Daoy (cell line): ENCODE measurements around the gene B3GNT2. TPM values are rescaled to one million over a fixed set of nuclear protein-coding genes. Genes with fewer than 3 reads are reported as not detected.
A peak's percentile ranks its signal among the peaks of the same experiment; 100 is the strongest.
"Not testable (repeated sequence)": the region's sequence is repeated elsewhere in the genome, so short reads cannot be mapped to it uniquely, and the experiment has no call there.

ENCODE experiments used
- DNase-seq: peaks from one replicate; pipeline ENCODE4 v3.0.0-alpha.2; 2015; ENCODE audit warnings: low read depth
- total RNA-seq: library from RNA; depleted of rRNA; stranded (reverse); fragments of >200 nt; shearing (Covaris generic); gene quantifications from 2 replicates; pipeline ENCODE4 v1.2.3, GENCODE V29; 2014; rRNA removed

B3GNT2 gene, protein sequence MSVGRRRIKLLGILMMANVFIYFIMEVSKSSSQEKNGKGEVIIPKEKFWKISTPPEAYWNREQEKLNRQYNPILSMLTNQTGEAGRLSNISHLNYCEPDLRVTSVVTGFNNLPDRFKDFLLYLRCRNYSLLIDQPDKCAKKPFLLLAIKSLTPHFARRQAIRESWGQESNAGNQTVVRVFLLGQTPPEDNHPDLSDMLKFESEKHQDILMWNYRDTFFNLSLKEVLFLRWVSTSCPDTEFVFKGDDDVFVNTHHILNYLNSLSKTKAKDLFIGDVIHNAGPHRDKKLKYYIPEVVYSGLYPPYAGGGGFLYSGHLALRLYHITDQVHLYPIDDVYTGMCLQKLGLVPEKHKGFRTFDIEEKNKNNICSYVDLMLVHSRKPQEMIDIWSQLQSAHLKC
- total RNA-seq = 17.8 and 20.0 TPM in 2 replicates

DNA sequence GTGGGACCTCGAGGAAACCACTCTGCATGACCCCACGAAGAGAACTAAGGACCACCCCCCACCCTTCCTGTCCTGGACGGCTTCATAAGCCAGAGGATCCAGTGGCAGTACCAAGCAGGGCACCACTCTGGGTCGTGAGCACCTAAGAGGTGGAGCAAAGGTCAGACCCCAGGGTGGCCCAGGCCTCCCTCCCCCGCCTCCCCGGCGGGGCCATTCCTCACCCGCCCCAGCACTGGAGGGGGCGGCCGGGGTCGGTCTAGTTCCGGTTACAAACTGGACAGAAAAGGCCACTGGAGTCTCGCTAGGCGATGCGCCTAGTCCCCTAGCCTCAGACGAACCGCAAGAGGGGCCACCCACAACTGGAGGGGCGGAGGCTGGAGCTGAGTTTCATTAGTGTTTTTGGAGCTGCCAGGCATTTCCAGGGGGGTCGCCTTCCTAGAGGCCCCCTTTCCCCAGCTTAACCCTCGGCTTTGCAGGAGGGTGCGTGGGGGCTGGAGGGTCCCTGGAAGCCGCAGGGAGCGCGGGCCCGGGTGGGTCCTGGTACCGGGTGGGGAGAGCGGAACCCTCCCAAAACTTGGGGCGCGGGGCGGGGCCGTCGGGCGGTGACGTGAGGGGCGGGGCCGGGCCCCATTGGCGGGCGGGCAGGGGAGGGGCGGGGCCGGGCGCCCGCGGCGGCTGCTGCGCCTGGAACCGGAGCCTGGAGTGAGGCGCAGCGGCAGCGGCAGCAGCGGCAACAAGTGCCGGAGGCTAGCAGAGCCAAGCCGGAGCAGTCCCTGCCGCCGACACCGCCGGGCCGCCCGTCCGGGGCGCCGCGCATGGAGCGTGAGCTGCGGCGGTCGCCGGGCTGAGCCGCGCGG lies at the start of gene B3GNT2:
B3GNT2 (plus strand) TSS at position 695 of the 857 bp plus-strand sequence. CDS start 26,106 bp downstream, outside the sequence.
- peak; percentile 86 for DNase-seq

DNA sequence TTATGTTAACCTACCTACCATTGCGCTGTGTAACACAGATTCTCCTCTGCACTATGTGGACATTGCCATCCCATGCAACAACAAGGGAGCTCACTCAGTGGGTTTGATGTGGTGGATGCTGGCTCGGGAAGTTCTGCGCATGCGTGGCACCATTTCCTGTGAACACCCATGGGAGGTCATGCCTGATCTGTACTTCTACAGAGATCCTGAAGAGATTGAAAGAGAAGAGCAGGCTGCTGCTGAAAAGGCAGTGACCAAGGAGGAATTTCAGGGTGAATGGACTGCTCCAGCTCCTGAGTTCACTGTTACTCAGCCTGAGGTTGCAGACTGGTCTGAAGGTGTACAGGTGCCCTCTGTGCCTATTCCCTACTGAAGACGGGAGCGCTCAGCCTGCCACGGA lies 49.1 kb upstream of the B3GNT2 start:
- not testable (repeated sequence) for DNase-seq

DNA sequence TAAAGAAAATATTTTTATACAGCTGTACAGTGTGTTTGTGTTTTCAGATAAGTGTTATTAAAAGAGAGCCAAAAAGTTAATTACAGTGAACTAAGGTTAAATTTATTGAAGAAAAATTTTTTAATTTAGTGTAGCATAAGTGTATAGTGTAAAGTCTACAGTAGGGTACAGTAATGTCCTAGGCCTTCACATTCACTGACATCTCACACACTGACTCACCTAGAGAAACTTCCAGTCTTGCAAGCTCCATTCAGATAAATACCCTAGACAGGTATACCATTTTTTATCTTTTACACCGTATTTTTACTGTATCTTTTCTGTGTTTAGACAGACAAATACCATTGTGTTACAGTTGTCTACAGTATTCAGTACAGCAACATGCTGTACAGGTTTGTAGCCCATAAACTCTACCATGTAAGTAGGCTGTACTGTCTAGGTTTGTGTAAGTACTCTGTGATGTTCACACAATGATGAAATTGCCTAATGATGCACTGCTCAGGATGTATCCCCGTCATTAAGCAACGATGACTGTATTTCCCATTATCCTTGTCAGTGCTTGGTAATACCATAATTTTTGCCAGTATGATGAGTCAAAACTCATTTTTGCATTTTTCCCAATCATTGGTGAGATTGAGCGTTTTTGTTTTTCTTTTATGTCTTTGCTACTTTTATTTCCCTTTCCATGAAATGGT lies 48.2 kb upstream of the B3GNT2 start:
- peak; percentile 23 for DNase-seq

DNA sequence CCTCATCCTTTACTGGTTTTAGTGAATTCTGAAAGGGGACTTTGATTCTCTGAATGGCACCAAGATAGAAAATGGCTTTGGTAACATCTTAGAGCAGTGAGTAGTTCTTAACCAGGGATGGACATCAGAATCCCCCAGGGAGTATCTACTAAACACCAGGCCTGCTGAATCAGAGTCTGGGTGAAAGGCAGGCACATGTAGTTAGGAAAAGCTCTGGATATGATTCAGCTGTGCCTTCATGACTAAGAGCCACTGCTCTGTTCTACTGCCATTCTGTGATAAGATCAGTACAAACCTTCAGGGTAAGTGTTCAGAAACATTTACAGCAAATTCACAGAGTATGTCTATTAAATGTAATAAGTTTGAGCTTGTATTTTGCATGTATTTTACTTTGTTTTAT lies 46.2 kb upstream of the B3GNT2 start:
- DNase-seq = peak; percentile 89

DNA sequence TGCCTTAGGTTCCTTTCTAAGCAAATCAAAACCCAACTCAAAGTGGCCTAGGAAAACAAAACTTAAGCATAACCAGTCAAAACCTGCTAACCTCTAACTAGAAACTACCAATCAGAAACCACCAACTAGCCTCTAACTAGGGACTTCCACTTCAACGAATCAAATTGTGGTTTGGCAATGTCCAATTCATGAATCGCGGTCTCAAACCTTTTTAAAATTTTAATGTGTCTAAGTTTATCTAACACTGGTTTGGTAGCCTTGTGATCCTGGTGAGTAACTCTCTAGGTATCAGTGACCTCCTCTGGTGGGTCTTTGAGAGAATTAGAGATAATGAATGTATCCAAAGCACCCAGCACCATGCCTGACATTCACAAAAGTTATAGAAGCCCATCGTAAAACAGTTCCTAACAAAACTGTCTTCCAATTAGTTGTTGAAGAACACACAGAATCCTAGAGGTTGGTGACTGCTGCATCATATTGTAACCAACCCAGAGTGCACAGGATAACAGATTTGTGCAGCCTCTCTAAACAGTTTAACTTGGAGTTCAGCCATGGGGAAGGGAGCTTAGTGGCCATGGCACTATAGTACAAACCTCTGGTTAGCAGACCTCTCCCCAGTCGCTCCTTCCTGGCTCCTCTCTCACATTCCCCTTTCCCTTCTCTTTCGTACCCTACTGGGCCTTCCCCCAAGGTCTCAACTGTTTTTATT lies 45.2 kb upstream of the B3GNT2 start:
- peak; percentile 55 for DNase-seq

DNA sequence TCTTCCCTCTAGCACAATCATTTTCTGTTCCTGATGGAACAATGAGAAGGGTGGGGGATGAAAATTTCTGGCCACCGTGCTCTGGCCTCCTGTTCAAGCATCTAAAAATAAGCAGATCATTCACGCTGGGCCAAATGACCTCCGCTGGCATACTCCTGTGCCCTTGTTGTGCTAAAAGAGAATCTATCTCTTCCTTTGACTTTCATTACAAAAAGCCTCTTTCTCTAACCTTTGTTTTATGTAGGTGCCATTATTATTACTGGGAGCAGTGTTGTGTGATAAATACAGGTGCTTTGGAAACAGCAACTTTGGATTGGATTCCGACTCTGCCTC lies 44.6 kb upstream of the B3GNT2 start:
- DNase-seq = no peak

DNA sequence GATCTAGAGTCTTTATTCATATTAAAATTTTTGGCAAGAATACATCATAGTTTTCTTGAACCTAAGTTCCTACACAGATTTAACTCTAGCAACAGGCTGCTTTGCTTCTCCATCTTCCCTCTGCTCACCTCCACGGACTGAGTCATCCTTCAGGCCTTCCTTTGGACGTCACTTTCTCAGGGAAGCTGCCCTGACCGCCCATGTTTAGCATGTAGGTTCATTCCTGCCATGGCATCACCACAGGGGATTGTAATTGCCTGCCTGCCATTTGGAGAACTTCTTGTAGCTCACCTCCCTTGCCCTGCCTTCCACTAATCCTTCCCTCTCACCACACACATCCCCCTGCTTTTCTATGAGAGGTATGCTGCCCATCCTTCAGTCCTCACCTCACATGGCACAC lies 43.9 kb upstream of the B3GNT2 start:
- peak; percentile 69 for DNase-seq

DNA sequence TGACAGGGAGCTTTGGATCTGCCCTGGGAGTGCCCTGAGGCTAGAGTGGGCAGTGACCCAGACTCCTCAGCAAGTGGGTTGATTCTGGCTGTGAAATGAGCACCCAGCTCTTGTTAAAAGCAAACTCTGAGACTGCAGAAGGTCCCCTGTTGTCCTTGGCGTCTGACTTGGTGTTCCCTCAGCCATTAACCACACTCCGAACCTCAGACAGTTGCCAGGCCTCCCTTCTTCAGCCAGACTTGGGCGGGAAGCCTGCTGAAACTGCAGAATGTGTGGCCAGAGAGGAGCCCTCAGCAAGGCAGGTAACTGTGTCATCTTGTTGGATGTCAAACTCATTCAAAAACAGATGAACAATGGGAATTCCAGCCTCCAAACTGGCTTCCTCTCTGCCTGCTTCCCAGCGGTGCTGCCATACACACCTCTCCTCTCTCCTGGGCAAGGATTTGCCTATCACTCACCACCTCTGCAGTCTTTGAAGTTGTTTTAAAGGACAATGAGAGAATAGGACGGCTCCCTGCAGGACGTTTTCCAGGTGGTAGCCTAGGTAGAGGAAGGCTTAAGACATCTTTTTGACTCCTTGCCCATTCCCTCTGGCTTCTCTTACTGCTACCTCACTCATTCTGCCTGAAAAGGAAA lies 38.9 kb upstream of the B3GNT2 start:
- DNase-seq = no peak

DNA sequence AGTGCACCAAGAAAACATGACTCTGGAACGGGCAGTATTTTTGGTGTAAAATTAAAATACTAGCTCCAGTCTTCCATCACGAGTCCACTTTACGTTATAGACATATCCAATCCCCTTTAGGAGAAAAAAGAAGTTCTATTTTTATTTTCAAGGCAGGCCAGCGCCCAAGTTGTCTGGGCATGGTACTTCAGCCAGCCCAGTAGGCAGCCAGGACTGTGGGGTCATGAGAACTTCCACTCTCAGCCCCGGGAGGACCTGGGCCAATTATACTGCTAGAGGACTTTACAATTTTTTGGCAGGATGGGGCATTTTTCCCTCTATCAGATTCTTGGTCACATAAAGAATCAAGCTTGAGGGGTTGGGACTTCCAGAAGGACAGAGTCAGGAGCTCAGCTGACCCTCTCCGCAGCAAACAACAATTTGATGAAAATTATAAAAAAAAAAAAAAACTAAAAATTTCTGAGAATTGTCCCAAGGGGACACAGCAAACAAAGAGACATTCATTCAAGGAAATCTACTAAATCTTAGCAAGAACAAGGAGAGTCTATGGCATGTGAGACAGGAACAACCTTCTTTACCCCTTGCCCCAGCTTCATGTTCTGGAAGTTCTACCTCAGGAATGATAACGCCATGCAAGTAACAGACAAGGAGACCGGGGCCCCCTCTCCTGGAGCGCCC lies 37.3 kb upstream of the B3GNT2 start:
- no peak for DNase-seq

DNA sequence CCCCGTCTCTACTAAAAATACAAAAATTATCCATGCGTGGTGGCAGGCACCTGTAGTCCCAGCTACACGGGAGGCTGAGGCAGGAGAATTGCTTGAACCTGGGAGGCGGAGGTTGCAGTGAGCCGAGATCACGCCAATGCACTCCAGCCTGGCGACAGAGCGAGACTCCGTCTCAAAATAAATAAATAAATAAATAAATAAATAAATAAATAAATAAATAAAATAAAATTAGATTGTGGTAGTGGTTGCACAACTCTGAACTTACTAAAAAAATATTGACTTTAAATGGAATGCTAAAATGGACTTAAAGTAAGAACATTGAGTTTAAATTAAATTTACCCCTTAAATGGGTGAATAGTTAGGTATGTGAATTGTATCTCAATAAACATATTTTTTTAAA lies 35.2 kb upstream of the B3GNT2 start:
- not testable (repeated sequence) for DNase-seq

DNA sequence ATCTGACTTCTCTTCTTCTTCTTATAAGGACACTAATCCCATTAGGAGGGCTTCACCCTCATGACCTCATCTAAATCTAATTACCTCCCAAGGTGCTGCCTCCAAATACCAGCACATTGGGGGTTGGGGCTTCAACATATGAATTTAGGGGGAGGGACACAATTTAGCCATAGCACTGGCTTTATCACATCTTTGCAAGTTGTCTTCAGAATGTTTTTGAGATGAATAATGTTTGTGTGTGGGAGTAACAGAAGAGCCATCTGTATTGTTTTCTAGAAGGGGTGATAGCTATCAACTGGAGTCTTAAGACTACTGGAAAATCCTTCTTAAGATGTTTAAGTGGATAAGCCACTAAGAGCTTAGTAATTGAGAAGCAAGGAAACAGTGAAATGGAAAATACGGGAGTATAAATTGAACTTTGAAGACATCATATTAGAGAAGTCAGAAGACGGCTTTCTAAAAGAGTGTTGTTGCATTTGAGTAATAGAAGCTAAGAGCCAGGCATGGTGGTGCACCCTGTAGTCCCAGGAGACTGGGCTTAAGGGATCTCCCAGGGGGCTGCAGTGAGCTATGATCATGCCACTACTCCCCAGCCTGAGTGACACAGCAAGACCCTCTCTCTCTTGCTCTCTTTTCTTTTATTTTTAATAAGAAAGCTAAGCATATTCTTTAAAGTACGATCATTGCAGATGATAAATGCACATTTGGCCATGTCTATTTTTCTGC lies 32.6 kb upstream of the B3GNT2 start:
- DNase-seq = no peak

DNA sequence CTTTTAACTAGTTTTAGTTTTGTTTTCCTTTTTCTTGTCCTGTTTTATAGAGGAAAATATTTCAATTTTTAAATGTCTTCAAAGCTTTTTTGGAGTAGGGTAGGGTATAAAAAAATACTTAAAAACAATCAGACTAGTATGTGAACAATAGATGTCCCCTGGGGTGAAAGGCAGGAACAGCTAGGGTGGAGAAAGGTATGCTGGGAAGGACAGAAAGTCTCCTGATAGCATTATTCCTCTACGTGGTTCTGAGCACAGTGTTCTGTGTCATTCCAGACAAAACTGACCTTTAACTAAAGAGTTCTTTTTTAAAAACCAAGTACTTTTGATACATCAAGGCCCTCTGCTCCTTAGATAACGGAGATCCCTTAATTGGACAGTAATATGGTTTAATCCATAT lies 32.1 kb upstream of the B3GNT2 start:
- DNase-seq = no peak

DNA sequence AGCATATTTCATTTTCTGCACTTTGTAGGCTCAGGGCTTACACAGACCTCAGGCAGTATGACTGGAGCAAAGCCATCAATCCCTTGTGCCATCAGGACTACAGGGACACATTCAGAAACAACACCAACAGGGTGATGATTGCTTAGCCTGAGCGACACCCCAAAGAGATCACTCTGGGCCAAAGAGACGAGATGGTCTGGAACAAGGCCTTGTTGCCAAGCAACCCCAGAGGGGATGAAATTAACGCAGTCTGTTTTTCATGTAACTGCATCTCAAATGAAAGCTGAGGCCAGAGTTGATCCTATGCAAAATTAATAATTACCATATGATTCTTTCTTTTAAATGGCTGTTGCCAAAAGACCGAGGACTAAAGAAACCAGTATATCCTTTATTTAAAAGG lies 20.2 kb upstream of the B3GNT2 start:
- DNase-seq = no peak

DNA sequence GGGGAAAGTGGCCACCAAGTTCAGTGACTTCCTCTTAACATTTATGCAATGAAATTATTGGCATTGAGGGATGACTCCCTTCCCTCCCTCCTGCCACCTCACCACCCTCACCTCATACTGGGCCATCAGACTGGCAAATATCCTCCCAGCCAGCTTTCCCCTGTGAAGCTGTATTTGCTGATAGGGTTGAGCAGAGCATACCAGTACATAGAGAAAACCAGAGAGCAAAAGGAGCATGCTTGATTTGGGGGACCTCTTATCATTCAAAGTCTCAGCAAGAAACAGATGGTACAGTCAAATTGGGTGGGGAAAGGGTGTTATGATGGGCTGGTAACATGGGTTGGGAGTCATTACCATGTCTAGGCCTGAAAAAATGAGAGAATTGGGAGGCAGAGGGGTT lies 19.1 kb upstream of the B3GNT2 start:
- no peak for DNase-seq

DNA sequence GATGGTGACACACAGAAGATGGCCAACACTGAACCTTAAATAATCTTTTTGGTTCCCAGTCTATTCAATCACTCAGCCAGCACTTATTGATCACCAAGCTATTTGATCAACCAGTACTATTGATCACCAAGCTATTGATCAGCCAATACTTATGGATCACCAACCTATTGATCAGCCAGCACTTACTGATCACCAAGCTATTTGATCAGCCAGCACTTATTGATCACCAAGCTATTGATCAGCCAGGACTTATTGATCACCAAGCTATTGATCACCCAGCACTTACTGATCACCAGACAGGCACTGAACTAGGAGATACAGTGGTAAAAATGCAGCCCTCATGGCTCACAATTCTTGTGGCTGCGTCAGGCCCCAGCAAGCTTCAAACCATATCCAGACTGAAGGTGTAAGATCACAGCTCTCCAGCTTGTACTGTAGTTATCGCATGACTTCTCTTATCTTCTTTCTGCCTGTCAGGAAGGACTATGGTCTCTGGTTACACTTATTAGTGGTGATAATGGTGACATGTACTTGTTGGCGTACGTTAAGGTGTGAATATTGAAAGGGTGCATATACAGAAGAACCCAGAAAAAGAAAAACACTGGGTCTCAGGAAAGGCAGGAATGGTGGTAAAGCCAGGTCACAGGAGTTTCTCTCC lies 18.4 kb upstream of the B3GNT2 start:
- DNase-seq = no peak

DNA sequence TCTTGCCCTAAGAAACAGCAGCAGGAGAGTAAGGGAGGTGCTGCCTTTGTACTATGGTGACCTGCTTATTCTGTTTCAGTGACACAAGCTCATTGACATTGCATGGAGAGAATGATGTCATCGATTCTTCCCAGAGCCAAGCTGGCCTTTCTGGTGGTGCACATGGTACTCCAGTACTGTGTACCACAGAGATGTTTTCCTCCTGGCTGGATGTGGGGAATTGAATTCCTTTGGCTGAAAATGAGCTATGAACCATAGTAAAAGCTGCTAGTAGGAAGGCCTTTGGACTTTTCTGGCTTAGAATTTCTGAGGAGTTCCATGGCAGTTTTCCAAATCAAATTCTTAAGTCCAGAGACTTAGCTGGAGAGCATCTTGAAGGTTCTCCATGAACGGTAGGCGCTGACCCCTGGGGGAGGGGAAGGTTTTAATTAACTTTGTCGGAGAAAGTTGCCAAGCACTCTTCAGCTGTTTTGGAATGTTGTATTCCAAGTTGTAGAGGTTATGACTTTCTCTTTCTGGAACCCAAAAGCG lies 17.1 kb upstream of the B3GNT2 start:
- no peak for DNase-seq

DNA sequence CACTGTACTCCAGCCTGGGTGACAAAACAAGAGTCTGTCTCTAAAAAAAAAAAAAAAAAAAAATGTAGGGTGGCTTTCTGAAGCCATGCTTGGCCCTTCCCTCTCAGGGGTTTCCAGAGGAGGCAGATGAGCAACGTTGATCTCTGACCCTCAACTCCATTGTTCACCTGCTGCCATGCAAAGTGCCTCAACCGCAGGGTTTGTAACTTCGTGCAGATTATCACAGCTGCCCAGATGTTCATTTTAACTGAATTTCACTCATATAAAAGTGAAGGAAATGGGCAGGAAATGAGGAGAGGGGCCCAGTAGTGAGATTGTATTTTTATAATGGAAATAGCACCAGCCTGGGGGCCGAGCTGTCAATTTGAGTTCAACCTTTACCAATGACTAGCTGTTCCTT lies 14.9 kb upstream of the B3GNT2 start:
- DNase-seq = no peak

DNA sequence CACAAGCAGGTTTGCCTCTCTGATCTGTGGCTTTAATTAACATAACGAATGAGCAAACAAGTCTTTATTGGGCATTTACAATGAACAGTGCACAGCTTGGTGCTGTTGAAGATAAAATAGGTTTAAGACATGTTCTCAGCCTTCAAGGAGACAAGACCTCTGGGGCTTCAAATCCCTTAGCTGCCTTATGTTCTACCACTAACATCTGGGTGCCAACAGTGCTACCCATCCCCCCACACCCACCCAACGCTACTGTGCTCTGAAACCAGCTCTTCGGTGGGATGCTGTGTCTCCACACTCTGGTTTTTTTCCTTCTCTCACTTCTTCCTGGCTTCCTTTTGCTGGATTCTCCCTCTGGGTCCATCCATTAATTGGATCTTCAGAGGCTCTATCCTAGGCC lies 14.1 kb upstream of the B3GNT2 start:
- DNase-seq = no peak

DNA sequence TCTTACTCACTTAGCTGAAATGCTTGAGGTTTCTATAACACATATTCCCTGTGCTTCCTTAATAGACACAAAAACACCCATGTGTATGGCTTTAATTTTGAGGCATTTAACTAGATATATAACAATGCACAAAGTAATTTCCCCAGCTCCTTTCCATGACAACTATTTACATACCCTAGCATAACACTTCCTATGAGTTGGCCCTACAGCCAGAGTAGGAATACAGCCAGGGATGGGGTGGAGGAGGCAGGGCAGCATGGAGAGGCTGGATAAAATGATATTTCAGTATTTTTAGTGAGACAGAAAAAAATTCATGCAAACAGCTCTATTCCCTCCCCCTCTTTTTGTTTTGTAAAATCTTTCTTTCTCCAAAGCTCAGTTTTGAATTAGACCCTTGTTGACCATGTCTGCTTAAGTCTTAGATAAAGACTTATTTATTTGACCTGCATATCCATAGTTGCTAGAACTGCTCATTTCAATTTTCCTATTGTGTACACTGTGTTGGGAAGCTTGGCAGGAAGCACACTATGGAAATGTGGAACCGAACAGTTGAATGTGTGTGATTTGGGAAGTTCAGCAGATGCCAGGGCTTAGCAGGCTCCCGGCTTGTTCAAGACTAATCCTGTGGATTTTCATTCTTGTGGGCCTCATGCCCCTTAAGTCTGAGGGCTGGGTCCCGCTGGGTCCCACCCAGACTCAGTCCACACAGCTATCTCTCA lies 11.2 kb upstream of the B3GNT2 start:
- DNase-seq = no peak
